ENCODE results near the gene TPRA1.

The TPRA1 gene

DNA sequence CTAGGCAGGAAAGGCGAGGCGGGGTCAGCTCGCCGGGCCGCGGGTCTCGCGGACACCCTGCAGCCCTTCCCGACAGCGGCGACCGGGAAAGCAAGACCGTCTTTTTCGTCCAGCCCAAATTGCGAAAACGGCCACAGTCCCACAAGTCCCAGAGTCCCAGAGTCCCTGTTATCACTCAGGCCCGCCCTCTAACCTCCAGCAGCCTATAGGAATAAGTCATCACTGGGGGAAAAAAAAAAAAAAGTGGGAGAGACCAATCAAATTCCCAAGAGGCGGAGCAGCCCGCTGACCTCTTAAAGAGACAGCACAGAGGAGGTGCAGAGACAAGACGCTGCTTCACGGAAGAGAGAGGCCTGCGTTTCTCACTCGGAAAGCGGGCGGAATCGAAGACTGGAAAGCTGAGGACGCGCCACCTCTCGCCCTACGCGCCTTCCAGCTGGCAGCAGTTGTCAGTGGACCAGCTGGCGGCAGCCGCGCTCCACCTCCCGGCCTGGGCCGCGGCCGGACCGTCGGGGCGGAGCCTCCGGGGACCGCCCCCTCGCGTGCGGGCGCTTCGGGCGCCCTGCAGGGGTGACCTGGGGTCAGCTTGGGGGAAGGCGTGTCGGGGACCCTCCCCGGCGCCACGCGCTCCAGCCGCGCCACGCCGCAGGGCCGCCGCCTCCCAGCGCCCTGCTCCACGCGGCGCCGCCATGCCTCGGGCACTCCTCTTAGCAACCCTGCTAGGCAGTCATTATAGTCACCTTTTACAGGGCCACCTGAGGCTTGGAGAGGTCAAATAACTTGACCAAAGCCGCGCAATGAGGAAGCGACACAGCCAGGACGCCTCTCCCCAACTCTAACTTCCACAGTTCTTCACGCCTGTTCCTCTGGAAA, at the start of gene TPRA1:
TSS of gene TPRA1 (minus strand) at position 141 of the 873 bp plus-strand sequence. CDS start 10,587 bp downstream, outside the sequence.
- DNase-seq: peak; percentile 88

- DNase-seq: no peak
Measured at GRCh38 chr3:127640042-127640355, 49.5 kb upstream of the TPRA1 start.

DNA sequence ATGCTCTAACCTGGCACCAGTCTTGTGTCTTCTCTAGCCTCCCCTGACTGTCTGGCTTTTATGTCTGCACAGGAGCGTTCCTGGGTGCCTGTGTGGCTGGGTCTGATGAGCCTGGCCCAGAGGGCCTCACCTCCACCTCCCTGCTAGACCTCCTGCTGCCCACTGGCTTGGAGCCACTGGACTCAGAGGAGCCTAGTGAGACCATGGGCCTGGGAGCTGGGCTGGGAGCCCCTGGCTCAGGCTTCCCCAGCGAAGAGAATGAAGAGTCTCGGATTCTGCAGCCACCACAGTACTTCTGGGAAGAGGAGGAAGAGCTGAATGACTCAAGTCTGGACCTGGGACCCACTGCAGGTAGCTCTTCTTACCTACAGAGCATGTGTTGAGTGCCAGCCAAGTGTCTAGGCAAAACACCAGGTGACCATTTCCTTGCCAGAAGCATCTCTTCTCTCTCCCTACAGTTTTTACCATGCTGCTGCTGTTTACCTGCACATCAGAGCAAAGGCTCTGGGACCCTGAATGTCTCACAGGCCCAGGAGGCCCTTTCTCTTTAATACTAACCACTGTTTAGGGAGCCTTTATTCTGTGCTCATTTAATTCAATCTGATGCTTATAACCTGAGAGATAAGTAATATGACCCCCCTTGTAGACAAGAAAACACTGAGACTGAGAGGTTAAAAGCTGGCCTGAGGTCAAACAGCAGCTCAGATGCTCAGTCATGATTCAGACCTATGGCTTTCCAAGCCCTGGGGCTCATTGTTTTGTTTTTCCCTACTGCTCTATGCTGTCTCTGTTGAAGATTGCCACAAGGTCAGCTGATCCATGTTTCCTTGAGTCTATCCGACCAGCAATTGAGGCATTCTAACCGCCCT, 48.9 kb upstream of the TPRA1 start:
- DNase-seq: no peak

DNA sequence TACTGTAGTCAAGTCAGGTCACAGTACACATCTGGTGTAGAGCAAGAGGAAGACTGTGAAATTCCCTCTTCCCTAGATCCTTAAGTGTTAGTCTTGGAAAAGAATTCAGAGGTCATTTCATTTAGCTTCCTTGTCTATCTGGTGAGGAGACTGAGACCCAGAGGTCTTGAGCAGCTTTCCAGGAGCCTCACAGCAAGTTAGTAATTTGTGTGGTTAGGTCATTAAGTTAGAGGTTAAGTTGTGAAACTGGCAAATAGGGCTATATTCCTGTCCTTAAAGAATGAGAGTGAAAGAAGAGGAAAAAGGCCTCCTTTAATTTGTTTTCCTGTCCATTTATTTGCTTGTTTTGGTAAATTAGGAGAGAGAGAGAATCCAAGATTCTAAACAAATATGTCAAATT, 47.4 kb upstream of the TPRA1 start:
- DNase-seq: no peak

GRCh38 chr3:127637546-127637945, 47.0 kb upstream of the TPRA1 start:
- no peak for DNase-seq

DNA sequence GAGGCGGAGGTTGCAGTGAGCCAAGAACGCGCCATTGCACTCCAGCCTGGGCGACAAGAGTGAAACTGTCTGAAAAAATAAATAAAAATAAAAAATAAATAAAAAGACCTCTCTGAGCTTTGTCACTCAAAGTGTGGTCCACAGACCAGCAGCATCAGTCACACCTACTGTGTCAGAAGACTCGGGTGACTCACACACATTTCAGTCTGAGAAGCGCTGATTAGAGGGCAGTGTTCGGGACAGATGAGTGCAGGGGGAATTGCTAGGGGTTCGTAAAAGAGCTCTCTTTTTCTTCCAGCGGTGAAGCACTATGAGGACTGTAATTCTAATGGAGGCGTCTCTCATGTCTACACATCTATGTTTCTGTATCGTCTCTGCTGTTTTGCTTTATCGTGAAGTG, 44.1 kb upstream of the TPRA1 start:
- no peak for DNase-seq

GRCh38 chr3:127632035-127632820, 41.7 kb upstream of the TPRA1 start:
- no peak for DNase-seq

- no peak for DNase-seq
Measured at GRCh38 chr3:127630811-127631714, 40.5 kb upstream of the TPRA1 start.

DNA sequence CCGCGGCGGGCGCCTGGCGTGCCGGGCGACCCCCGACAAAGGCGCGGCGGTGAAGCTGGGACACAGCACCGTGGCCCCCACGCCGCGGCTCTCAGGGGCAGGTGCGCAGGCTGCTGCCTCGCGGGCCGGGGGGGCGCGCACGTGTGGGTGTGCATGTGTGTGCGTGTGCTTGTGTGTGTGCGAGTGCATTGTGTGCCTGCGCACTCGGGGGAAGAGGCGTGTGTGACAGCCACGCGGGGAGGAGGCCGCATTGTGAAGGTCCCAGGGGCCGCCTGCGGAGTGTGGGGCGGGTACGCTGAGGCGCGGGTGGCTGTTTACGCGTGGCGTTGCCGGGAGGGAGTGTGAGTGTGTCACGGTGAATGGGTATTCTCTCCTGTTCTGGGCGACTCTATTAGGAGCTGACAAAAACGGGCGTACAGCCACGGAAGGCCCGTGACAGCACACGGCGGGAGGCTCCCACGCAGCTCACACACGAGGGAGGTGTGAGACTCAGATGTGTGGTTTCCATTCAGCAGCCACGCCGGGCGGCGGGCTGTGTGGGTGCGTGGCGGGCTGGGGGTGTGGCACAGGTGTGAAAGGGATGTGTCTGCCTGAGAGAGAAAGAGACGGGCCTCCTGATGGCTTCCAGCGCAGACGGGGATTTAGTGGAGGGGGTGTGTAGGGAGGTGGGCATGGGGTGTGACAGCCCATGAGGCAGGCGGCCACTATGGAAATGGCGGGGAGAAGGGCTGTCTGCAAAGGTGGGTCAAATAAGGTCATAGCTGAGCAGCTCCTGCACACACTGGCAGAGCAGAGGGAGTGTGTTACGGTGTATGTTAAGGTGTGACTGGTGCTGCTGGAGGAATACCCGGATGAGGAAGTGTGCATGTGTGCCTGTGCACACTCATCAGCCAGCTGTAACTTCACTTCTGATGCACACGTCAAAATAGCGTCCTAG, 39.2 kb upstream of the TPRA1 start:
- DNase-seq: peak; percentile 51

DNA sequence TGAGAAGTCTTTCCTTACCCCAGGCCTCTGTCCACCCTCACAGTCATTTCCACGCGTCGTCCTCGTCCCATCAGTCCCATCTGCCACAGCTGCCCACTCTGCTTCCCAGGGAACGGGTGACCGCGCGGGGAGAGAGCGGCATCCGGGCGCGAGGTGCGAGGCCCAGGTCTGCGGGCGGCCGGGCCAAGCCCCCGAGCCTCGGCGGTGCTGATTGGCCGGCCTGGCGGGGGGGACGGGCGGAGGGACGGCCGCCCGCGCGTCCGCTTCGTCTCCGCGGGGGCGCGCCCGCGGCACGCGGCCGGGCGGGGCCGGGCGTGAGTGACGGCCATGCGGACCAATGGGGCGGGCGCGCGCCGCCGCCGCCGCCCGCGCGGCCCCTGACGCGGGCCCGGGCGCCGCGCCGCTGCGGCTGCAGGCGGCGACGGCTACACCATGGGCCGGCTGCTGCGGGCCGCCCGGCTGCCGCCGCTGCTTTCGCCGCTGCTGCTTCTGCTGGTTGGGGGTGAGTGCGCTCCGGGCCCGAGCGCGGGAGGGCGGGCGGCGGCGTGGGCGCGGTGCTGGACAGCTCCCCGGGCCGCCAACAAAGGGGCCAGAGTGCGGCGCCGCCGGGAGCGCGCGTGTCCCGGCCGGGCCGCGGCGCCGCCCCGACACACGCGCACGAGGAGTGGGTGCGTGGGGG, 38.4 kb upstream of the TPRA1 start, which contains the start of gene PODXL2:
TSS of gene PODXL2 (plus strand) at position 398 of the 679 bp plus-strand sequence. CDS start at position 433, 35 bp downstream.
- peak; percentile 45 for DNase-seq

GRCh38 chr3:127628426-127628787, 37.9 kb upstream of the TPRA1 start:
- no peak for DNase-seq

DNA sequence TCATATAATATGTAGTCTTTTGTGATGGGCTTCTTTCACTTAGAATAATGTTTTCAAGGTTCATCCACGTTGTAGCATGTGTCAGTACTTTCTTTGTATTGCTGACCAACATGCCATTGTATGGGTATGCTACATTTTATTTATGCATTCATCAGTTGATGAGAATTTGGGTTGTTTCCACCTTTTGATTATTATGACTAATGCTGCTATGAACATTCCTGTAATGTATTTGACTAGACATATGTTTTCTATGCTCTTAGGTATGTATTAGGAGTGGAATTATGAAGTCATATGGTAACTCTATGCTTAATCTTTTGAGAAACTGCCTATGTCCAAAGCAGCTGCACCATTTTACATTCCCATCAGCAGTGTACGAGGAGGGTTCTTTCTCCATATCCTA, 35.3 kb upstream of the TPRA1 start:
- no peak for DNase-seq

- no peak for DNase-seq
Measured at GRCh38 chr3:127624063-127624462, 33.5 kb upstream of the TPRA1 start.

DNA sequence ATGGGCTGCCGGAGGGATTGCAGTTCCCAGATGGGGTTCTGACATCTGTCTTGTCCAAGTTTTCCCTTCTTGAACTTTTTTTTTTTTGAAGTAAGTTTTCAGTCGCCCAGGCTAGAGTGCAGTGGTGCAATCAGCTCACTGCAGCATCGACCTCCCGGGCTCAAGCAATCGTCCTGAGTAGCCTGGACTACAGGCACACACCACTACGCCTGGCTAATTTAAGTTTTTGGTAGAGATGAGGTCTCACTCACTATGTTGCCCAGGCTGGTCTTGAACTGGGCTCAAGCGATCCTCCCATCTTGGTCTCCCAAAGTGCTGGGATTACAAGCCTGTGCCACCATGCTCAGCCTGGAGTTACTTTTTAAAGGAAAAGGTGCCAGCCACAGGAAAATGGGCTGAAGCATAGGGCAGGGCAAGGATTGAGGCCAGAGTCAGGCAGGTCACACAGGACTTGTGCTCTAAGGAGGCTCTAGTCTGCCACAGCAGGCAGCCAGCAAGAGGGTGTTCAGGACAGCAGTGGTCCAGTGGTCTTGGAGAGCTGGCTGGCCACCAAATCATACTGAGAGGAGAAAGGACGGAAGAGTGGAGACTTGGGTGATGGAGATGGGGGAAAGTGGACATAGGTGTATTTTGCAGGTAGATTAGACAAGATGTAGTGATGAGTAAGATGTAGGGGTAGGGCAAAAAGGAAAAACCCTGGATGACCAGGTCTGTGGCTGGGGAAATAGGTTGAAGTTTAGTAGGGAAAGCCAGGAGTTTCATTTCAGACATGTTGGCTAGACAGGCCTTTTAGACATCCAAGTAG, 32.4 kb upstream of the TPRA1 start:
- DNase-seq: no peak

DNA sequence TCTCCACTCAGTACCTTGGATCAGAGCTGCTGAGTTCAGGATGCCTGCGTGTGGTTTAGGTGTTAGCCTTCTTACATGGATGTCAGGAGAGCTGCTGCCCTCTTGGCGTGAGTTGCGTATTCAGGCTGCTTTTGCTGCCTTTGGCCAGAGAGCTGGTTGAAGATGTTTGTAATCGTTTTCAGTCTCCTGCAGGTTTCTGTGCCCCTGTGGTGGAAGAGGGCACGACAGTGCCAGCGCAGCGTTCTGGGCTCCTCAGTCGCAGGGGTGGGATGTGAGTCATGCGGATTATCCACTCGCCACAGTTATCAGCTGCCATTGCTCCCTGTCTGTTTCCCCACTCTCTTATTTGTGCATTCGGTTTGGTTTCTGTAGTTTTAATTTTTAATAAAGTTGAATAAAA, 31.5 kb upstream of the TPRA1 start:
- no peak for DNase-seq

- no peak for DNase-seq
Measured at GRCh38 chr3:127620637-127621375, 30.3 kb upstream of the TPRA1 start.

GRCh38 chr3:127618891-127619290, 28.4 kb upstream of the TPRA1 start:
- no peak for DNase-seq

DNA sequence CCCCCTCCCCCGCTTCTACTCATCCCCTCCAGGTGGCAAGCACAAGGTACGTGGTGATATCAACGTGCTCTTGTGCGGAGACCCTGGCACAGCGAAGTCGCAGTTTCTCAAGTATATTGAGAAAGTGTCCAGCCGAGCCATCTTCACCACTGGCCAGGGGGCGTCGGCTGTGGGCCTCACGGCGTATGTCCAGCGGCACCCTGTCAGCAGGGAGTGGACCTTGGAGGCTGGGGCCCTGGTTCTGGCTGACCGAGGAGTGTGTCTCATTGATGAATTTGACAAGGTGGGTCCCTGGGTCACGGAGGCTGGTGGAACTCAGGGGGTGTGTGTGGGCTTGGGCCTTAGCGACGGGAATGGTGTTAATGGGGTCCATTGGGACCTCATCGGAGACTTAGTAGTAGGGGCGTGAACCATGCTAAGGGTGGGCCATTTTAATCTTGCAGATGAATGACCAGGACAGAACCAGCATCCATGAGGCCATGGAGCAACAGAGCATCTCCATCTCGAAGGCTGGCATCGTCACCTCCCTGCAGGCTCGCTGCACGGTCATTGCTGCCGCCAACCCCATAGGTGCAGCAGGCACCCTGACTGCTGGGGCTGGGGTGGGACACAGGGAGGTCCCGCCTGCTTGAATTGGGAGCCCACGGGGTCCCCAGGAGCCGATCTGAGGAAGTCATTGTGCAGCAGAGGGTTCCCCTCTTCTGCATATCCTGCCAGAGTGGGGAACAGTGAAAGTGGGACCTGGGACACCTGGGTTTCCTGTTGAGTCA, 26.5 kb upstream of the TPRA1 start:
- DNase-seq: no peak

Measured in stimulated activated CD4-positive, alpha-beta T cell treated with anti-CD3 and anti-CD28 coated beads, Interleukin-15, amount 100 ng/mL, for 24 hours (primary cell).